ENCODE measurements around the gene COX8A. TPM values are rescaled to one million over a fixed set of nuclear protein-coding genes. Genes with fewer than 3 reads are reported as not detected.

Gene COX8A
- total and polyA plus RNA-seq, 2 donors (not counting 1 experiment from before 2014, with no cell fraction given), result 99.0 to 244 TPM

DNA sequence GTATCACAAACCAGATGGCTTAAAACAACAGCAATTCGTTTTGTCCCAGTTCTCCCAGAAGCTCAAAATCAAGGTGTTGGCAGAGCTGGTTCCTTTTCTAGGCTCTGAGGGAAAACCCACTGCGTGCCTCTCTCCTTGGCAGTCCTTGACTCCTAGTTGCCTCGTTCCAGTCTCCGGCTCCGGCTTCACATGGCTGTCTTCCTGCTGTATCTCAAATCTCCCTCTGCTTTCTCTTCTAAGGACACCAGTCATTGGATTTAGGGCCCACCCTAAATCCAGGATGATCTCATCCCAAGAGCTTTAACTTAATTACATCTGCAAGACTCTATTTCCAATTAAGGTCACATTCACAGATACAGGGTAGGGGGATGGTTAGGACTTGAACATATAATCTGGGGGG is 44.8 kb upstream of the COX8A start:
- intact Hi-C loops (cut with micrococcal nuclease), result no loop called here
- Mint-ChIP-seq H3K9me3 (ENCODE audit: insufficient read depth) (no peaks in the 10 kb centered on the region), H3K27ac (no peak overlapping the region), H3K4me1 (no peaks in the 10 kb centered on the region), H3K4me3 (no peak overlapping the region), H3K27me3 (peaks cover 21% of the 10 kb centered on the region)
- ATAC-seq (ENCODE audit: low read depth), result no peak
- H3K4me3 ChIP-seq (ENCODE audit: control extremely low read depth in 1 of 5, extremely low read depth in 1 of 5, insufficient read depth in 1 of 5, low read depth in 2 of 5, low read length in 4 of 5), result no peak overlapping the region
- H3K4me2 ChIP-seq (replicated peaks; ENCODE audit: low read depth, low read length, poor library complexity, severe bottlenecking), result no peak overlapping the region
- TF ChIP-seq, protein P1, sequence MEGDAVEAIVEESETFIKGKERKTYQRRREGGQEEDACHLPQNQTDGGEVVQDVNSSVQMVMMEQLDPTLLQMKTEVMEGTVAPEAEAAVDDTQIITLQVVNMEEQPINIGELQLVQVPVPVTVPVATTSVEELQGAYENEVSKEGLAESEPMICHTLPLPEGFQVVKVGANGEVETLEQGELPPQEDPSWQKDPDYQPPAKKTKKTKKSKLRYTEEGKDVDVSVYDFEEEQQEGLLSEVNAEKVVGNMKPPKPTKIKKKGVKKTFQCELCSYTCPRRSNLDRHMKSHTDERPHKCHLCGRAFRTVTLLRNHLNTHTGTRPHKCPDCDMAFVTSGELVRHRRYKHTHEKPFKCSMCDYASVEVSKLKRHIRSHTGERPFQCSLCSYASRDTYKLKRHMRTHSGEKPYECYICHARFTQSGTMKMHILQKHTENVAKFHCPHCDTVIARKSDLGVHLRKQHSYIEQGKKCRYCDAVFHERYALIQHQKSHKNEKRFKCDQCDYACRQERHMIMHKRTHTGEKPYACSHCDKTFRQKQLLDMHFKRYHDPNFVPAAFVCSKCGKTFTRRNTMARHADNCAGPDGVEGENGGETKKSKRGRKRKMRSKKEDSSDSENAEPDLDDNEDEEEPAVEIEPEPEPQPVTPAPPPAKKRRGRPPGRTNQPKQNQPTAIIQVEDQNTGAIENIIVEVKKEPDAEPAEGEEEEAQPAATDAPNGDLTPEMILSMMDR (IDR thresholded peaks at IDR 0.05), result no peak
- TF ChIP-seq EZH2 (IDR thresholded peaks at IDR 0.05; ENCODE audit: borderline replicate concordance, insufficient read depth, low read depth, low read length, poor library complexity, severe bottlenecking), result no peak
- H3K27me3 ChIP-seq (replicated peaks in 1 of 4; ENCODE audit: control extremely low read depth in 1 of 4, control insufficient read depth in 3 of 4, insufficient read depth in 4 of 4, low read length in 3 of 4), result peaks cover 0 to 8% (median 0%) of the 10 kb centered on the region in 4 experiments
- H3K9me3 ChIP-seq (ENCODE audit: control extremely low read depth in 1 of 3, control insufficient read depth in 2 of 3, insufficient read depth in 1 of 3, low read length in 2 of 3), result no peaks in the 10 kb centered on the region
- no peak overlapping the region for H3K27ac ChIP-seq (ENCODE audit: low read length in 2 of 2)
- POLR2A ChIA-PET, result no interaction called here
- H3K4me1 ChIP-seq (ENCODE audit: control insufficient read depth in 2 of 2, insufficient read depth in 2 of 2, low read length in 2 of 2), result no peaks in the 10 kb centered on the region
- no peaks in the 10 kb centered on the region for H3K36me3 ChIP-seq (replicated peaks in 1 of 2; ENCODE audit: control extremely low read depth in 1 of 2, control insufficient read depth in 1 of 2, extremely low read depth in 1 of 2, insufficient read depth in 2 of 2, low read length in 1 of 2)
- 85% methylated on average over 4 of the region's 5 CpGs for WGBS (ENCODE audit: insufficient coverage)
- CTCF ChIA-PET, result interaction anchor here (1.0 to 1.2 kb wide), 2 partner anchors 8 to 16 kb away, joined by 3 to 4 read pairs; no protein-coding TSS in a partner anchor
- H4K20me1 ChIP-seq (ENCODE audit: control insufficient read depth, insufficient read depth, low read length, poor library complexity, severe bottlenecking), result no peaks in the 10 kb centered on the region
- DNase-seq, result no peak
- no peaks in the 10 kb centered on the region for H3K79me2 ChIP-seq (ENCODE audit: control insufficient read depth, insufficient read depth, low read length)
- no peak overlapping the region for H2AFZ ChIP-seq (ENCODE audit: insufficient read depth, low read depth, low read length, poor library complexity, severe bottlenecking)
- H3K9ac ChIP-seq (ENCODE audit: low read length), result no peak overlapping the region

DNA sequence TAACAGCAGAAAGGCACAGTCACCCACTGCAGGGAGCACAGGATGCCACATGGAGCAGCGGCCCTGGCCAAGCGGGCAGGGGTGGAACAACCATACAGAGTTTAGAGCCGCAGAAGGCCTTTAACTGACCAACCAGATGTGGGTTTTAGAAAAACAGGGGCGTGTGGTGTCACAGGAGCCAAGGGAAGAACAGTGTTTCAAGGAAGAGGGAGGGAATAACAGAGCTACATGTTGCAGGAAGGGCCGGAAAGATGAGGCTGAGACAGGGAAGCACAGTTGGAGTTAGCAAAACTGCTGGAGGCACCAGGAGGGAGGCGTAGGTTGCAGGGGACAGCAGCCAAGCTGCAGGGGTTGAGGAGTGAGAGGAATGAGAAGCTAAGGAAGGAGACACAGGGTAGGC is 43.4 kb upstream of the COX8A start:
- Mint-ChIP-seq H3K4me3 (no peak overlapping the region), H3K27me3 (peaks cover 16% of the 10 kb centered on the region), H3K27ac (no peak overlapping the region), H3K4me1 (no peaks in the 10 kb centered on the region), H3K9me3 (ENCODE audit: insufficient read depth) (no peaks in the 10 kb centered on the region)
- no peak overlapping the region for H3K4me2 ChIP-seq (replicated peaks; ENCODE audit: low read depth, low read length, poor library complexity, severe bottlenecking)
- no peak for TF ChIP-seq EZH2 (IDR thresholded peaks at IDR 0.05; ENCODE audit: borderline replicate concordance, insufficient read depth, low read depth, low read length, poor library complexity, severe bottlenecking)
- TF ChIP-seq, protein P1 (IDR thresholded peaks at IDR 0.05), result no peak
- ChIA-PET CTCF (interaction anchor here (0.6 to 1.3 kb wide), 2 partner anchors 94 to 96 kb away, joined by 3 to 4 read pairs; no protein-coding TSS in a partner anchor), POLR2A (no interaction called here)
- H3K79me2 ChIP-seq (ENCODE audit: control insufficient read depth, insufficient read depth, low read length), result no peaks in the 10 kb centered on the region
- H3K9ac ChIP-seq (ENCODE audit: low read length), result no peak overlapping the region
- no peaks in the 10 kb centered on the region for H3K4me1 ChIP-seq (ENCODE audit: control insufficient read depth in 2 of 2, insufficient read depth in 2 of 2, low read length in 2 of 2)
- DNase-seq (no peak), ATAC-seq (ENCODE audit: low read depth) (no peak)
- no peak overlapping the region for H3K4me3 ChIP-seq (ENCODE audit: control extremely low read depth in 1 of 5, extremely low read depth in 1 of 5, insufficient read depth in 1 of 5, low read depth in 2 of 5, low read length in 4 of 5)
- H3K9me3 ChIP-seq (ENCODE audit: control extremely low read depth in 1 of 3, control insufficient read depth in 2 of 3, insufficient read depth in 1 of 3, low read length in 2 of 3), result no peaks in the 10 kb centered on the region
- WGBS (ENCODE audit: insufficient coverage), result 82% methylated on average over 4 of the region's 6 CpGs
- no peaks in the 10 kb centered on the region for H3K36me3 ChIP-seq (replicated peaks in 1 of 2; ENCODE audit: control extremely low read depth in 1 of 2, control insufficient read depth in 1 of 2, extremely low read depth in 1 of 2, insufficient read depth in 2 of 2, low read length in 1 of 2)
- H2AFZ ChIP-seq (ENCODE audit: insufficient read depth, low read depth, low read length, poor library complexity, severe bottlenecking), result no peak overlapping the region
- no peaks in the 10 kb centered on the region for H4K20me1 ChIP-seq (ENCODE audit: control insufficient read depth, insufficient read depth, low read length, poor library complexity, severe bottlenecking)
- intact Hi-C loops (cut with micrococcal nuclease), result no loop called here
- peaks cover 0 to 6% (median 0%) of the 10 kb centered on the region in 4 experiments for H3K27me3 ChIP-seq (replicated peaks in 1 of 4; ENCODE audit: control extremely low read depth in 1 of 4, control insufficient read depth in 3 of 4, insufficient read depth in 4 of 4, low read length in 3 of 4)
- H3K27ac ChIP-seq (ENCODE audit: low read length in 2 of 2), result no peak overlapping the region
